HG03378 (cell line): ENCODE data around the gene HFM1.
"Not testable (repeated sequence)": the region's sequence is repeated elsewhere in the genome, so short reads cannot be mapped to it uniquely, and the experiment has no call there.

Experiments used
- ATAC-seq: cut with Tn5 transposase; IDR thresholded peaks from one replicate; pipeline ENCODE4 v1.9.1; 2021; ENCODE audit warnings: mild to moderate bottlenecking, moderate library complexity; ENCODE audit not compliant: unreplicated experiment

HFM1 gene

GRCh38 chr1:91381844-91382243 is 22.8 kb downstream of the HFM1 start:
- no peak for ATAC-seq

GRCh38 chr1:91374086-91374485 is 30.6 kb downstream of the HFM1 start:
- no peak for ATAC-seq

- not testable (repeated sequence) for ATAC-seq
Observed at GRCh38 chr1:91372230-91372629, 32.4 kb downstream of the HFM1 start.

- no peak for ATAC-seq
Observed at GRCh38 chr1:91349524-91349923, 55.1 kb downstream of the HFM1 start.

GRCh38 chr1:91346824-91347223 is 57.8 kb downstream of the HFM1 start:
- no peak for ATAC-seq

- no peak for ATAC-seq
Observed at GRCh38 chr1:91345395-91346005, 59.1 kb downstream of the HFM1 start.

GRCh38 chr1:91338501-91338900 is 66.1 kb downstream of the HFM1 start:
- no peak for ATAC-seq

GRCh38 chr1:91335603-91336002 is 69.0 kb downstream of the HFM1 start:
- ATAC-seq, result no peak

- no peak for ATAC-seq
Observed at GRCh38 chr1:91334856-91335255, 69.8 kb downstream of the HFM1 start.

- ATAC-seq, result no peak
Observed at GRCh38 chr1:91325456-91325855, 79.2 kb downstream of the HFM1 start.

- no peak for ATAC-seq
Observed at GRCh38 chr1:91314643-91315042, 90.0 kb downstream of the HFM1 start.

GRCh38 chr1:91311672-91312071 is 93.0 kb downstream of the HFM1 start:
- ATAC-seq, result no peak

GRCh38 chr1:91308544-91308943 is 96.1 kb downstream of the HFM1 start:
- ATAC-seq, result no peak

- ATAC-seq, result no peak
Observed at GRCh38 chr1:91307784-91308409, 96.7 kb downstream of the HFM1 start.

- no peak for ATAC-seq
Observed at GRCh38 chr1:91303165-91303564, 101.5 kb downstream of the HFM1 start.

- ATAC-seq, result not testable (repeated sequence)
Observed at GRCh38 chr1:91288843-91289553, 115.6 kb downstream of the HFM1 start.

- ATAC-seq, result not testable (repeated sequence)
Observed at GRCh38 chr1:91286962-91287317, 117.7 kb downstream of the HFM1 start.

- ATAC-seq, result not testable (repeated sequence)
Observed at GRCh38 chr1:91286259-91286961, 118.2 kb downstream of the HFM1 start.

GRCh38 chr1:91283421-91283726 is 121.3 kb downstream of the HFM1 start:
- no peak for ATAC-seq

GRCh38 chr1:91282695-91283420 is 121.8 kb downstream of the HFM1 start:
- no peak for ATAC-seq

GRCh38 chr1:91281782-91282181 is 122.9 kb downstream of the HFM1 start:
- no peak for ATAC-seq
